Neural progenitor cell (in vitro differentiated cells): Measurements from ENCODE around the gene THBS3. TPM values are rescaled to one million over a fixed set of nuclear protein-coding genes. Genes with fewer than 3 reads are reported as not detected.

Source experiments
- DNase-seq: peaks from one replicate; pipeline ENCODE4 v3.0.0-alpha.2; 2016; ENCODE audit warnings: low spot score
- H2AFZ ChIP-seq: fragments of 200-600 bp; sonication (generic); replicated peaks from 2 replicates; pipeline ENCODE4 v1.6.1; 2016; ENCODE audit warnings: antibody characterized with exemption
- H3F3A ChIP-seq: fragments of 200-600 bp; sonication (generic); 2 replicates; pipeline ENCODE4 v1.6.1; 2016; ENCODE audit warnings: antibody characterized with exemption, low read depth
- H3K27ac ChIP-seq: fragments of 200-600 bp; sonication (generic); 2 replicates; pipeline ENCODE4 v1.5.1; 2016; ENCODE audit warnings: mild to moderate bottlenecking
- H3K27me3 ChIP-seq: fragments of 200-600 bp; sonication (generic); 2 replicates; pipeline ENCODE4 v1.6.1; 2016; ENCODE audit warnings: mild to moderate bottlenecking, moderate library complexity
- H3K36me3 ChIP-seq: fragments of 200-600 bp; sonication (generic); 2 replicates; pipeline ENCODE4 v1.5.1; 2016
- H3K4me1 ChIP-seq: fragments of 200-600 bp; sonication (generic); 2 replicates; pipeline ENCODE4 v1.6.1; 2016; ENCODE audit warnings: mixed run types
- H3K4me2 ChIP-seq: fragments of 200-600 bp; sonication (generic); 2 replicates; pipeline ENCODE4 v1.6.1; 2016
- H3K4me3 ChIP-seq: fragments of 200-600 bp; sonication (generic); 2 replicates; pipeline ENCODE4 v1.5.1; 2016
- H3K79me2 ChIP-seq: fragments of 200-600 bp; sonication (generic); 2 replicates; pipeline ENCODE4 v1.6.1; 2016; ENCODE audit warnings: low read depth
- H3K9ac ChIP-seq: fragments of 200-600 bp; sonication (generic); 2 replicates; pipeline ENCODE4 v1.6.1; 2016
- H3K9me3 ChIP-seq: fragments of 200-600 bp; sonication (generic); 2 replicates; pipeline ENCODE4 v1.5.1; 2016; ENCODE audit warnings: low read depth
- H4K20me1 ChIP-seq: fragments of 200-600 bp; sonication (generic); 2 replicates; pipeline ENCODE4 v1.6.1; 2016; ENCODE audit warnings: low read depth
- H3K27ac Mint-ChIP-seq: 3 replicates; pipeline ENCODE4 v1.8.0; 2021; ENCODE audit warnings: mixed read lengths
- H3K27me3 Mint-ChIP-seq: 2 replicates; pipeline ENCODE4 v1.8.0; 2022; ENCODE audit warnings: low read depth, mild to moderate bottlenecking, inconsistent platforms, moderate library complexity, mixed read lengths; ENCODE audit not compliant: insufficient read depth
- H3K36me3 Mint-ChIP-seq: 3 replicates; pipeline ENCODE4 v1.8.0; 2021; ENCODE audit warnings: mixed read lengths
- H3K4me1 Mint-ChIP-seq: 3 replicates; pipeline ENCODE4 v1.8.0; 2021; ENCODE audit warnings: mixed read lengths
- H3K4me3 Mint-ChIP-seq: 3 replicates; pipeline ENCODE4 v1.8.0; 2021; ENCODE audit warnings: mild to moderate bottlenecking, moderate library complexity, mixed read lengths
- H3K9me3 Mint-ChIP-seq: 3 replicates; pipeline ENCODE4 v1.8.0; 2020; ENCODE audit warnings: mixed read lengths
- CTCF ChIP-seq: fragments of 200-600 bp; sonication (generic); IDR thresholded peaks from 2 replicates; pipeline ENCODE4 v1.5.1; 2017; ENCODE audit warnings: antibody characterized with exemption, mild to moderate bottlenecking
- EZH2 ChIP-seq: fragments of 200-600 bp; sonication (generic); IDR thresholded peaks from 2 replicates; pipeline ENCODE4 v1.6.1; 2017; ENCODE audit warnings: antibody characterized with exemption, mild to moderate bottlenecking, moderate library complexity
- EZH2phosphoT487 ChIP-seq: fragments of 200-600 bp; sonication (generic); IDR thresholded peaks from 2 replicates; pipeline ENCODE4 v1.6.1; 2017; ENCODE audit warnings: antibody characterized with exemption
- total RNA-seq: library from RNA; depleted of rRNA; stranded (reverse); fragments of >200 nt; gene quantifications from 2 replicates; pipeline ENCODE4 v1.2.3, GENCODE V29; 2015; ENCODE audit warnings: low replicate concordance

THBS3 gene
- total RNA-seq, 1 donor from 2014 or later: 19.3 TPM

- H3K9ac ChIP-seq: no peak overlapping the region
- H3K27me3 ChIP-seq: no peaks in the 10 kb centered on the region
- Mint-ChIP-seq H3K4me1 (peaks cover 7% of the 10 kb centered on the region), H3K36me3 (peaks cover 11% of the 10 kb centered on the region), H3K27me3 (peaks cover 15% of the 10 kb centered on the region), H3K9me3 (peaks cover 4% of the 10 kb centered on the region), H3K4me3 (no peak overlapping the region), H3K27ac (no peak overlapping the region)
- no peaks in the 10 kb centered on the region for H3K9me3 ChIP-seq
- peaks cover 5% of the 10 kb centered on the region for H3K4me1 ChIP-seq
- DNase-seq: no peak
- peaks cover 8% of the 10 kb centered on the region for H3F3A ChIP-seq
- no peaks in the 10 kb centered on the region for H3K79me2 ChIP-seq
- no peak overlapping the region for H3K27ac ChIP-seq
- TF ChIP-seq EZH2phosphoT487 (no peak), CTCF (no peak), EZH2 (no peak)
- H3K36me3 ChIP-seq: no peaks in the 10 kb centered on the region
- H4K20me1 ChIP-seq: no peaks in the 10 kb centered on the region
- H3K4me3 ChIP-seq: no peak overlapping the region
- H2AFZ ChIP-seq: no peak overlapping the region
- H3K4me2 ChIP-seq: no peak overlapping the region
Observed at GRCh38 chr1:155184351-155184811, 23.3 kb downstream of the THBS3 start.

GRCh38 chr1:155183775-155184221 is 23.9 kb downstream of the THBS3 start:
- no peak overlapping the region for H3K27ac ChIP-seq
- H3K9ac ChIP-seq: no peak overlapping the region
- Mint-ChIP-seq H3K4me1 (peaks cover 10% of the 10 kb centered on the region), H3K4me3 (no peak overlapping the region), H3K27me3 (peaks cover 15% of the 10 kb centered on the region), H3K9me3 (peaks cover 4% of the 10 kb centered on the region), H3K36me3 (peaks cover 16% of the 10 kb centered on the region), H3K27ac (no peak overlapping the region)
- no peak overlapping the region for H3K4me2 ChIP-seq
- H4K20me1 ChIP-seq: no peaks in the 10 kb centered on the region
- no peaks in the 10 kb centered on the region for H3K36me3 ChIP-seq
- peaks cover 8% of the 10 kb centered on the region for H3F3A ChIP-seq
- DNase-seq: no peak
- no peaks in the 10 kb centered on the region for H3K27me3 ChIP-seq
- H3K4me3 ChIP-seq: no peak overlapping the region
- TF ChIP-seq EZH2 (no peak), EZH2phosphoT487 (no peak), CTCF (no peak)
- H3K4me1 ChIP-seq: peaks cover 5% of the 10 kb centered on the region
- no peaks in the 10 kb centered on the region for H3K79me2 ChIP-seq
- H2AFZ ChIP-seq: no peak overlapping the region
- H3K9me3 ChIP-seq: no peaks in the 10 kb centered on the region

- Histone ChIP-seq H3K9ac (no peak overlapping the region), H3K4me3 (no peak overlapping the region), H3K79me2 (no peaks in the 10 kb centered on the region), H3K36me3 (no peaks in the 10 kb centered on the region), H3K27me3 (no peaks in the 10 kb centered on the region), H3K4me2 (no peak overlapping the region), H2AFZ (no peak overlapping the region), H3F3A (no peaks in the 10 kb centered on the region), H3K4me1 (peaks cover 5% of the 10 kb centered on the region), H3K27ac (no peak overlapping the region), H4K20me1 (no peaks in the 10 kb centered on the region), H3K9me3 (no peaks in the 10 kb centered on the region)
- Mint-ChIP-seq H3K27me3 (peaks cover 8% of the 10 kb centered on the region), H3K9me3 (no peaks in the 10 kb centered on the region), H3K27ac (no peak overlapping the region), H3K36me3 (peaks cover 17% of the 10 kb centered on the region), H3K4me1 (peaks cover 6% of the 10 kb centered on the region), H3K4me3 (no peak overlapping the region)
- no peak for TF ChIP-seq CTCF
- DNase-seq: no peak
Observed at GRCh38 chr1:155182052-155182550, 25.6 kb downstream of the THBS3 start.
